HEK293 (cell line): ENCODE measurements around the gene HMGCS1.

Experiments used
- CTCF ChIA-PET: fragments of 350-600 bp; formaldehyde crosslinking; extraction: SDS; loops from one replicate; lab custom pipeline; 2021; ENCODE audit warnings: antibody characterized with exemption; lab: Yijun Ruan, JAX
- POLR2A ChIA-PET: fragments of 300-600 bp; formaldehyde crosslinking; extraction: SDS; loops from one replicate; lab custom pipeline; 2020; ENCODE audit warnings: antibody characterized with exemption, inconsistent platforms; lab: Yijun Ruan, JAX
- H3K27ac ChIP-seq: fragments of 200-500 bp; sonication (Bioruptor generic); 2 replicates; pipeline ENCODE4 v1.5.1; 2014; ENCODE audit warnings: low read depth, low read length, control low read depth, inconsistent platforms; ENCODE audit errors: extremely low read depth
- H3K36me3 ChIP-seq, 2 experiments: fragments of 200-500 bp in 1 of 2; sonication (Bioruptor generic) in 1 of 2; 1 replicate in 1 of 2; 2 replicates in 1 of 2; pipeline ENCODE4 v1.5.1; 2014 to 2017; ENCODE audit warnings: inconsistent platforms in 2 of 2, low read length in 2 of 2; ENCODE audit not compliant: control insufficient read depth in 2 of 2, insufficient read depth in 1 of 2
- H3K4me1 ChIP-seq: fragments of 200-500 bp; sonication (Bioruptor generic); 2 replicates; pipeline ENCODE4 v1.5.1; 2014; ENCODE audit warnings: mild to moderate bottlenecking, low read length, inconsistent platforms; ENCODE audit not compliant: control insufficient read depth, insufficient read depth
- H3K4me3 ChIP-seq: 2 replicates; pipeline ENCODE4 v1.5.1; 2011; ENCODE audit warnings: low read depth, mild to moderate bottlenecking, control low read depth, low read length, moderate library complexity
- H3K9me3 ChIP-seq: fragments of 200-500 bp; sonication (Bioruptor generic); 2 replicates; pipeline ENCODE4 v1.5.1; 2014; ENCODE audit warnings: low read depth, low read length, inconsistent platforms; ENCODE audit not compliant: control insufficient read depth, insufficient read depth
- KLF10 ChIP-seq: fragments of 450-650 bp; IDR thresholded peaks from 2 replicates; pipeline ENCODE4 v1.5.1; 2018; ENCODE audit warnings: missing biosample characterization, mild to moderate bottlenecking, missing genetic modification characterization
- KLF7 ChIP-seq: fragments of 450-650 bp; formaldehyde crosslinking; IDR thresholded peaks from 2 replicates; pipeline ENCODE4 v1.5.1; 2016; ENCODE audit warnings: missing biosample characterization, missing genetic modification characterization, borderline replicate concordance
- SETDB1 ChIP-seq: IDR thresholded peaks from one replicate; pipeline ENCODE4 v1.6.1; 2017; ENCODE audit warnings: mild to moderate bottlenecking, low read length, moderate library complexity, mixed read lengths; ENCODE audit not compliant: insufficient read length
- SP2 ChIP-seq: fragments of 450-650 bp; formaldehyde crosslinking; IDR thresholded peaks from 2 replicates; pipeline ENCODE4 v1.5.1; 2016; ENCODE audit warnings: missing biosample characterization, missing genetic modification characterization
- SP3 ChIP-seq: fragments of 450-650 bp; formaldehyde crosslinking; IDR thresholded peaks from 2 replicates; pipeline ENCODE4 v1.5.1; 2016; ENCODE audit warnings: missing biosample characterization, missing genetic modification characterization
- WT1 ChIP-seq: fragments of 450-650 bp; formaldehyde crosslinking; IDR thresholded peaks from 2 replicates; pipeline ENCODE4 v1.5.1; 2016; ENCODE audit warnings: missing biosample characterization, missing genetic modification characterization
- YY2 ChIP-seq: fragments of 450-650 bp; formaldehyde crosslinking; IDR thresholded peaks from 2 replicates; pipeline ENCODE4 v1.5.1; 2016; ENCODE audit warnings: missing biosample characterization, missing genetic modification characterization
- ZBTB21 ChIP-seq: fragments of 450-650 bp; formaldehyde crosslinking; IDR thresholded peaks from 2 replicates; pipeline ENCODE4 v1.5.1; 2017; ENCODE audit warnings: missing biosample characterization, missing genetic modification characterization
- ZEB2 ChIP-seq: fragments of 450-650 bp; formaldehyde crosslinking; IDR thresholded peaks from 2 replicates; pipeline ENCODE4 v1.5.1; 2016; ENCODE audit warnings: missing biosample characterization, missing genetic modification characterization
- ZFHX2 ChIP-seq: fragments of 450-650 bp; formaldehyde crosslinking; conservative IDR thresholded peaks from 2 replicates; pipeline ENCODE4 v1.5.1; 2016; ENCODE audit warnings: missing biosample characterization, missing genetic modification characterization
- ZNF169 ChIP-seq: fragments of 450-650 bp; formaldehyde crosslinking; IDR thresholded peaks from 2 replicates; pipeline ENCODE4 v1.5.1; 2016; ENCODE audit warnings: missing biosample characterization, missing genetic modification characterization
- ZNF174 ChIP-seq: fragments of 450-650 bp; formaldehyde crosslinking; IDR thresholded peaks from 2 replicates; pipeline ENCODE4 v1.5.0; 2017; ENCODE audit warnings: missing biosample characterization, mild to moderate bottlenecking, missing genetic modification characterization
- ZNF19 ChIP-seq: fragments of 450-650 bp; formaldehyde crosslinking; IDR thresholded peaks from 2 replicates; pipeline ENCODE4; 2016; ENCODE audit warnings: missing biosample characterization, missing genetic modification characterization, low read depth
- ZNF2 ChIP-seq: fragments of 450-650 bp; formaldehyde crosslinking; IDR thresholded peaks from 2 replicates; pipeline ENCODE4 v1.5.1; 2016; ENCODE audit warnings: missing biosample characterization, missing genetic modification characterization
- ZNF239 ChIP-seq: fragments of 450-650 bp; formaldehyde crosslinking; IDR thresholded peaks from 2 replicates; pipeline ENCODE4 v1.5.1; 2016; ENCODE audit warnings: missing biosample characterization, missing genetic modification characterization
- ZNF335 ChIP-seq: fragments of 450-650 bp; formaldehyde crosslinking; conservative IDR thresholded peaks from 2 replicates; pipeline ENCODE4 v1.5.1; 2016; ENCODE audit warnings: missing biosample characterization, missing genetic modification characterization
- ZNF416 ChIP-seq: fragments of 450-650 bp; formaldehyde crosslinking; IDR thresholded peaks from 2 replicates; pipeline ENCODE4 v1.5.1; 2016; ENCODE audit warnings: missing biosample characterization, missing genetic modification characterization
- ZNF555 ChIP-seq: fragments of 450-650 bp; formaldehyde crosslinking; conservative IDR thresholded peaks from 2 replicates; pipeline ENCODE4 v1.5.1; 2017; ENCODE audit warnings: missing biosample characterization, mild to moderate bottlenecking, missing genetic modification characterization, inconsistent platforms
- ZNF654 ChIP-seq: fragments of 450-650 bp; formaldehyde crosslinking; IDR thresholded peaks from 2 replicates; pipeline ENCODE4 v1.5.1; 2016; ENCODE audit warnings: low read depth, missing biosample characterization, missing genetic modification characterization
- ZNF660 ChIP-seq: fragments of 450-650 bp; IDR thresholded peaks from 2 replicates; pipeline ENCODE4 v1.5.1; 2018; ENCODE audit warnings: missing biosample characterization, mild to moderate bottlenecking, missing genetic modification characterization
- ZNF747 ChIP-seq: fragments of 450-650 bp; formaldehyde crosslinking; IDR thresholded peaks from 2 replicates; pipeline ENCODE4 v1.5.1; 2016; ENCODE audit warnings: missing biosample characterization, missing genetic modification characterization
- ZSCAN23 ChIP-seq: fragments of 450-650 bp; formaldehyde crosslinking; IDR thresholded peaks from 2 replicates; pipeline ENCODE4 v1.5.1; 2016; ENCODE audit warnings: missing biosample characterization, missing genetic modification characterization
- ZXDB ChIP-seq: fragments of 450-650 bp; formaldehyde crosslinking; IDR thresholded peaks from 2 replicates; pipeline ENCODE4 v1.5.1; 2016; ENCODE audit warnings: missing biosample characterization, missing genetic modification characterization
- TF ChIP-seq, protein P1 (sequence below): fragments of 450-650 bp; formaldehyde crosslinking; IDR thresholded peaks from 2 replicates; pipeline ENCODE4 v1.5.1; 2017; ENCODE audit warnings: missing biosample characterization, missing genetic modification characterization
- TF ChIP-seq, protein P2 (sequence below): fragments of 450-650 bp; formaldehyde crosslinking; IDR thresholded peaks from 2 replicates; pipeline ENCODE4 v1.5.1; 2016; ENCODE audit warnings: missing biosample characterization, missing genetic modification characterization
- TF ChIP-seq, protein P3 (sequence below): fragments of 450-650 bp; formaldehyde crosslinking; IDR thresholded peaks from 2 replicates; pipeline ENCODE4 v1.5.1; 2016; ENCODE audit warnings: missing biosample characterization, missing genetic modification characterization, borderline replicate concordance
- TF ChIP-seq, protein P4 (sequence below): fragments of 450-650 bp; formaldehyde crosslinking; IDR thresholded peaks from 2 replicates; pipeline ENCODE4 v1.5.1; 2016; ENCODE audit warnings: missing biosample characterization, missing genetic modification characterization

The HMGCS1 gene

DNA sequence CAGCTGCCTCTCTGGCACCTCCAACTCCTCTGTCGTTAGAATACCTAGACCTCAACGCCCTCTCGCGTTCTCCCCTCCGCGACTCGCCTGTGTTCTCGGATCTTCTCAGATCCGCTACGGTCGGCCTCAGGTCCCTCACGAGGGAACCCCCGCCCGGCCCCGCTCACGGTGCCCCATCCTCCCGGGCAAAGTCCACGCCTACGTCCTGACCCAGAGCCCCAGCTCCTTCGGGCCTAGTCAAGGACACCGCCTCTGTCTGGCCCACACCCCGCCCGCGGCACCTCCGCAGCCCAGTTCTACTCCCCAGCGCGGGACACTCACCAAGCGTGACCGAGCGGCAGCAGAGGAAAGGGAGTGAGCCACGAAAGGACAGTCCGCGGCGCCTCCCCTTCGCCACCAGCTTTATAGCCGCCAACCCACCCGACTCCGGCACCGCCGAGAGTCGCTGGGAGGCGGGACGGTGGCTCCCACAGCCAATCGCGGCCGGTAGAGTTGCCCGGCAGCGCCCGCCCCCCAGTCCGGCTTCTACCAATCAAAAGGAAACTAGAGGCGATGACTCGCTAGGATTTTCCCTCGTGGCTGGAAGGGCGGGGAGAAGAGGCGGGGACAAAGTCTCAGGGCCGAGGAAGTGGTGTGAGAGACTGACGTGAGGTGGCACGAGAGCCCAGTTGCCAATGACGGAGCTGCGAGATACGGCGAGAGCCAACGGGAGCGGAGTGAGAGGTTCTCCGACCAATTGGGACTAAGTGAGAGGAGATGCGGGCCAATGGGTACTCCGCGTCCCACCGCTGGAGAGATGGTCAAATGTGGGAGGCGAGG is at the start of gene HMGCS1:
TSS of gene HMGCS1 (minus strand) at position 378 of the 819 bp plus-strand sequence. CDS start 14,447 bp downstream, outside the sequence.
- Histone ChIP-seq H3K27ac (peak within 1 kb of the TSS; percentile 83), H3K36me3 (peaks cover 0 to 16% of the 10 kb centered on the region in 2 experiments; a peak in 2 of 3 replicates), H3K4me1 (peaks cover 19% of the 10 kb centered on the region), H3K9me3 (no peaks in the 10 kb centered on the region), H3K4me3 (peak within 1 kb of the TSS; percentile 90)
- CTCF ChIA-PET: interaction anchor here (0.6 to 2.3 kb wide), 16 partner anchors 15 to 1024 kb away, joined by 3 to 8 read pairs (median 3); partner anchors contain the start of gene TMEM267
- POLR2A ChIA-PET: interaction anchor here (0.5 to 4.2 kb wide), 28 partner anchors 9 to 890 kb away, joined by 3 to 52 read pairs (median 4); partner anchors contain the start of genes C5orf34, GHR, TMEM267 and ZNF131
- peak; percentile 38 for TF ChIP-seq SETDB1
- peak; percentile 90 for TF ChIP-seq SP3 (tag by site-specific recombination)
- peak; percentile 37; the same call in 1 of the 2 replicates for TF ChIP-seq ZSCAN23
- no peak for TF ChIP-seq ZNF654
- TF ChIP-seq, protein P1, sequence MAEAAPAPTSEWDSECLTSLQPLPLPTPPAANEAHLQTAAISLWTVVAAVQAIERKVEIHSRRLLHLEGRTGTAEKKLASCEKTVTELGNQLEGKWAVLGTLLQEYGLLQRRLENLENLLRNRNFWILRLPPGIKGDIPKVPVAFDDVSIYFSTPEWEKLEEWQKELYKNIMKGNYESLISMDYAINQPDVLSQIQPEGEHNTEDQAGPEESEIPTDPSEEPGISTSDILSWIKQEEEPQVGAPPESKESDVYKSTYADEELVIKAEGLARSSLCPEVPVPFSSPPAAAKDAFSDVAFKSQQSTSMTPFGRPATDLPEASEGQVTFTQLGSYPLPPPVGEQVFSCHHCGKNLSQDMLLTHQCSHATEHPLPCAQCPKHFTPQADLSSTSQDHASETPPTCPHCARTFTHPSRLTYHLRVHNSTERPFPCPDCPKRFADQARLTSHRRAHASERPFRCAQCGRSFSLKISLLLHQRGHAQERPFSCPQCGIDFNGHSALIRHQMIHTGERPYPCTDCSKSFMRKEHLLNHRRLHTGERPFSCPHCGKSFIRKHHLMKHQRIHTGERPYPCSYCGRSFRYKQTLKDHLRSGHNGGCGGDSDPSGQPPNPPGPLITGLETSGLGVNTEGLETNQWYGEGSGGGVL: peak; percentile 88
- peak; percentile 97 for TF ChIP-seq ZNF335 (tag by site-specific recombination)
- TF ChIP-seq, protein P2, sequence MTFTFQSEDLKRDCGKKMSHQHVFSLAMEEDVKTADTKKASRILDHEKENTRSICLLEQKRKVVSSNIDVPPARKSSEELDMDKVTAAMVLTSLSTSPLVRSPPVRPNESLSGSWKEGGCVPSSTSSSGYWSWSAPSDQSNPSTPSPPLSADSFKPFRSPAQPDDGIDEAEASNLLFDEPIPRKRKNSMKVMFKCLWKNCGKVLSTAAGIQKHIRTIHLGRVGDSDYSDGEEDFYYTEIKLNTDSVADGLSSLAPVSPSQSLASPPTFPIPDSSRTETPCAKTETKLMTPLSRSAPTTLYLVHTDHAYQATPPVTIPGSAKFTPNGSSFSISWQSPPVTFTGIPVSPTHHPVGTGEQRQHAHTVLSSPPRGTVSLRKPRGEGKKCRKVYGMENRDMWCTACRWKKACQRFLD (tag by site-specific recombination): no peak
- TF ChIP-seq ZNF239 (tag by site-specific recombination): peak; percentile 38; the same call in 1 of the 2 replicates
- no peak for TF ChIP-seq ZNF747 (tag by site-specific recombination)
- no peak for TF ChIP-seq ZNF555 (tag by site-specific recombination)
- peak; percentile 82 for TF ChIP-seq ZXDB (tag by site-specific recombination)
- TF ChIP-seq ZBTB21 (tag by site-specific recombination): no peak
- no peak for TF ChIP-seq ZNF416
- TF ChIP-seq, protein P3, sequence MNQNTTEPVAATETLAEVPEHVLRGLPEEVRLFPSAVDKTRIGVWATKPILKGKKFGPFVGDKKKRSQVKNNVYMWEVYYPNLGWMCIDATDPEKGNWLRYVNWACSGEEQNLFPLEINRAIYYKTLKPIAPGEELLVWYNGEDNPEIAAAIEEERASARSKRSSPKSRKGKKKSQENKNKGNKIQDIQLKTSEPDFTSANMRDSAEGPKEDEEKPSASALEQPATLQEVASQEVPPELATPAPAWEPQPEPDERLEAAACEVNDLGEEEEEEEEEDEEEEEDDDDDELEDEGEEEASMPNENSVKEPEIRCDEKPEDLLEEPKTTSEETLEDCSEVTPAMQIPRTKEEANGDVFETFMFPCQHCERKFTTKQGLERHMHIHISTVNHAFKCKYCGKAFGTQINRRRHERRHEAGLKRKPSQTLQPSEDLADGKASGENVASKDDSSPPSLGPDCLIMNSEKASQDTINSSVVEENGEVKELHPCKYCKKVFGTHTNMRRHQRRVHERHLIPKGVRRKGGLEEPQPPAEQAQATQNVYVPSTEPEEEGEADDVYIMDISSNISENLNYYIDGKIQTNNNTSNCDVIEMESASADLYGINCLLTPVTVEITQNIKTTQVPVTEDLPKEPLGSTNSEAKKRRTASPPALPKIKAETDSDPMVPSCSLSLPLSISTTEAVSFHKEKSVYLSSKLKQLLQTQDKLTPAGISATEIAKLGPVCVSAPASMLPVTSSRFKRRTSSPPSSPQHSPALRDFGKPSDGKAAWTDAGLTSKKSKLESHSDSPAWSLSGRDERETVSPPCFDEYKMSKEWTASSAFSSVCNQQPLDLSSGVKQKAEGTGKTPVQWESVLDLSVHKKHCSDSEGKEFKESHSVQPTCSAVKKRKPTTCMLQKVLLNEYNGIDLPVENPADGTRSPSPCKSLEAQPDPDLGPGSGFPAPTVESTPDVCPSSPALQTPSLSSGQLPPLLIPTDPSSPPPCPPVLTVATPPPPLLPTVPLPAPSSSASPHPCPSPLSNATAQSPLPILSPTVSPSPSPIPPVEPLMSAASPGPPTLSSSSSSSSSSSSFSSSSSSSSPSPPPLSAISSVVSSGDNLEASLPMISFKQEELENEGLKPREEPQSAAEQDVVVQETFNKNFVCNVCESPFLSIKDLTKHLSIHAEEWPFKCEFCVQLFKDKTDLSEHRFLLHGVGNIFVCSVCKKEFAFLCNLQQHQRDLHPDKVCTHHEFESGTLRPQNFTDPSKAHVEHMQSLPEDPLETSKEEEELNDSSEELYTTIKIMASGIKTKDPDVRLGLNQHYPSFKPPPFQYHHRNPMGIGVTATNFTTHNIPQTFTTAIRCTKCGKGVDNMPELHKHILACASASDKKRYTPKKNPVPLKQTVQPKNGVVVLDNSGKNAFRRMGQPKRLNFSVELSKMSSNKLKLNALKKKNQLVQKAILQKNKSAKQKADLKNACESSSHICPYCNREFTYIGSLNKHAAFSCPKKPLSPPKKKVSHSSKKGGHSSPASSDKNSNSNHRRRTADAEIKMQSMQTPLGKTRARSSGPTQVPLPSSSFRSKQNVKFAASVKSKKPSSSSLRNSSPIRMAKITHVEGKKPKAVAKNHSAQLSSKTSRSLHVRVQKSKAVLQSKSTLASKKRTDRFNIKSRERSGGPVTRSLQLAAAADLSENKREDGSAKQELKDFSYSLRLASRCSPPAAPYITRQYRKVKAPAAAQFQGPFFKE (tag by site-specific recombination): no peak
- TF ChIP-seq KLF10 (tag by site-specific recombination): peak; percentile 60
- peak; percentile 95 for TF ChIP-seq ZFHX2
- peak; percentile 95 for TF ChIP-seq WT1 (tag by site-specific recombination)
- TF ChIP-seq KLF7: peak; percentile 43; the same call in 1 of the 2 replicates
- TF ChIP-seq ZNF174 (tag by site-specific recombination): no peak
- TF ChIP-seq, protein P4, sequence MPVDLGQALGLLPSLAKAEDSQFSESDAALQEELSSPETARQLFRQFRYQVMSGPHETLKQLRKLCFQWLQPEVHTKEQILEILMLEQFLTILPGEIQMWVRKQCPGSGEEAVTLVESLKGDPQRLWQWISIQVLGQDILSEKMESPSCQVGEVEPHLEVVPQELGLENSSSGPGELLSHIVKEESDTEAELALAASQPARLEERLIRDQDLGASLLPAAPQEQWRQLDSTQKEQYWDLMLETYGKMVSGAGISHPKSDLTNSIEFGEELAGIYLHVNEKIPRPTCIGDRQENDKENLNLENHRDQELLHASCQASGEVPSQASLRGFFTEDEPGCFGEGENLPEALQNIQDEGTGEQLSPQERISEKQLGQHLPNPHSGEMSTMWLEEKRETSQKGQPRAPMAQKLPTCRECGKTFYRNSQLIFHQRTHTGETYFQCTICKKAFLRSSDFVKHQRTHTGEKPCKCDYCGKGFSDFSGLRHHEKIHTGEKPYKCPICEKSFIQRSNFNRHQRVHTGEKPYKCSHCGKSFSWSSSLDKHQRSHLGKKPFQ (tag by site-specific recombination): no peak
- TF ChIP-seq ZNF19 (tag by site-specific recombination): no peak
- peak; percentile 81; the same call in 1 of the 2 replicates for TF ChIP-seq ZNF660
- peak; percentile 25; the same call in 1 of the 2 replicates for TF ChIP-seq ZEB2
- TF ChIP-seq SP2 (tag by site-specific recombination): peak; percentile 100
- TF ChIP-seq ZNF2: peak; percentile 89
- no peak for TF ChIP-seq YY2 (tag by site-specific recombination)
- no peak for TF ChIP-seq ZNF169 (tag by site-specific recombination)
